Liver (tissue), 9 donors: ENCODE results near the gene ATP2A1. TPM values are rescaled to one million over a fixed set of nuclear protein-coding genes. Genes with fewer than 3 reads are reported as not detected.

Source experiments
- DNase-seq: peaks from one replicate; pipeline ENCODE4 v3.0.0-alpha.2; 2017; ENCODE audit warnings: low spot score
- H3K27ac ChIP-seq, 2 donors: one replicate each; pipeline ENCODE4 v1.7.0; 2013; ENCODE audit warnings: inconsistent platforms in 2 of 2, low read length in 2 of 2, control low read depth in 1 of 2, low read depth in 1 of 2, mild to moderate bottlenecking in 1 of 2
- H3K27me3 ChIP-seq, 4 donors: one replicate each; pipeline versions ENCODE4 v1.6.1 to v1.7.0; 2013; ENCODE audit warnings: low read length in 3 of 4, inconsistent platforms in 1 of 4, mild to moderate bottlenecking in 1 of 4, moderate library complexity in 1 of 4; ENCODE audit not compliant: control insufficient read depth in 4 of 4, insufficient read depth in 4 of 4
- H3K36me3 ChIP-seq, 4 donors: one replicate each; pipeline versions ENCODE4 v1.6.1 to v1.7.0; 2013; ENCODE audit warnings: low read length in 3 of 4, mild to moderate bottlenecking in 3 of 4, low read depth in 1 of 4, moderate library complexity in 1 of 4; ENCODE audit not compliant: control insufficient read depth in 4 of 4, insufficient read depth in 3 of 4
- H3K4me1 ChIP-seq, 4 donors: one replicate each; pipeline versions ENCODE4 v1.6.1 to v1.7.0; 2013; ENCODE audit warnings: low read length in 3 of 4, mild to moderate bottlenecking in 3 of 4, moderate library complexity in 1 of 4; ENCODE audit not compliant: control insufficient read depth in 4 of 4, insufficient read depth in 4 of 4
- H3K4me3 ChIP-seq, 3 donors: one replicate each; pipeline versions ENCODE4 v1.6.1 to v1.7.0; 2013; ENCODE audit warnings: low read length in 3 of 3, control low read depth in 1 of 3, low read depth in 1 of 3, mild to moderate bottlenecking in 1 of 3
- H3K9ac ChIP-seq, 2 donors: one replicate each; pipeline ENCODE4 v1.7.0; 2013; ENCODE audit warnings: low read length in 2 of 2, mild to moderate bottlenecking in 2 of 2, moderate library complexity in 2 of 2, control low read depth in 1 of 2, low read depth in 1 of 2
- H3K9me3 ChIP-seq, 4 donors: one replicate each; pipeline versions ENCODE4 v1.6.1 to v1.7.0; 2013; ENCODE audit warnings: low read length in 3 of 4; ENCODE audit not compliant: control insufficient read depth in 4 of 4
- EGR1 ChIP-seq, 2 donors: IDR thresholded peaks; 2 replicates each; pipeline ENCODE4 v1.6.1; 2016 to 2018; ENCODE audit warnings: antibody characterized with exemption in 2 of 2, low read depth in 2 of 2
- FOXA1 ChIP-seq: IDR thresholded peaks from 2 replicates; pipeline ENCODE4 v1.6.1; 2016; ENCODE audit warnings: antibody characterized with exemption
- FOXA2 ChIP-seq: IDR thresholded peaks from 2 replicates; pipeline ENCODE4 v1.6.1; 2016; ENCODE audit warnings: antibody characterized with exemption
- GABPA ChIP-seq, 2 donors: IDR thresholded peaks in 1 of 2; conservative IDR thresholded peaks in 1 of 2; 2 replicates each; pipeline ENCODE4 v1.6.1; 2016; ENCODE audit warnings: antibody characterized with exemption in 2 of 2, mild to moderate bottlenecking in 1 of 2, moderate library complexity in 1 of 2
- HNF4A ChIP-seq, 2 donors: conservative IDR thresholded peaks; 2 replicates each; pipeline ENCODE4 v1.6.1; 2016; ENCODE audit warnings: antibody characterized with exemption in 2 of 2, mild to moderate bottlenecking in 2 of 2
- HNF4G ChIP-seq: IDR thresholded peaks from 2 replicates; pipeline ENCODE4 v1.6.1; 2016; ENCODE audit warnings: antibody characterized with exemption
- JUND ChIP-seq, 2 donors: IDR thresholded peaks; 2 replicates each; pipeline ENCODE4 v1.6.1; 2016; ENCODE audit warnings: antibody characterized with exemption in 2 of 2
- NR2F2 ChIP-seq: IDR thresholded peaks from 2 replicates; pipeline ENCODE4 v1.6.1; 2016; ENCODE audit warnings: antibody characterized with exemption
- RAD21 ChIP-seq, 2 donors: IDR thresholded peaks; 2 replicates each; pipeline ENCODE4 v1.6.1; 2016; ENCODE audit warnings: antibody characterized with exemption in 2 of 2, mild to moderate bottlenecking in 2 of 2
- RXRA ChIP-seq, 2 donors: IDR thresholded peaks; 2 replicates each; pipeline ENCODE4 v1.6.1; 2017 to 2018; ENCODE audit warnings: antibody characterized with exemption in 2 of 2, mild to moderate bottlenecking in 1 of 2
- SP1 ChIP-seq: IDR thresholded peaks from 2 replicates; pipeline ENCODE4 v1.6.1; 2018; ENCODE audit warnings: antibody characterized with exemption, mild to moderate bottlenecking
- YY1 ChIP-seq: IDR thresholded peaks from 2 replicates; pipeline ENCODE4 v1.6.1; 2016; ENCODE audit warnings: antibody characterized with exemption, mild to moderate bottlenecking
- WGBS: extraction: QIAGEN DNeasy Blood & Tissue Kit; methylation state at CpG from one replicate; pipeline ENCODE4 v1.1.7; 2013; 5-methylcytosine and 5-hydroxymethylcytosine counted together
- polyA plus RNA-seq, 2 donors: library from polyadenylated mRNA; stranded (reverse) in 1 of 2; unstranded in 1 of 2; fragments of 200-250 nt in 1 of 2; fragments of >200 nt in 1 of 2; fragmentation: Nextera tagmentation in 1 of 2; extraction: Ambion mirVana in 1 of 2; gene quantifications; one replicate each; pipeline versions ENCODE4 v1.2.1 to v1.2.3, GENCODE V29; 2013 to 2015
- total RNA-seq, 2 donors: library from RNA; depleted of rRNA; stranded (reverse); fragments of >200 nt; gene quantifications; one replicate each; pipeline ENCODE4 v1.2.3, GENCODE V29; 2014
- TF ChIP-seq, protein P1 (sequence below): IDR thresholded peaks from 2 replicates; pipeline ENCODE4 v1.6.1; 2016; ENCODE audit warnings: antibody characterized with exemption, mild to moderate bottlenecking
- TF ChIP-seq, protein P2 (sequence below): IDR thresholded peaks from 2 replicates; pipeline ENCODE4 v1.6.1; 2016; ENCODE audit warnings: antibody characterized with exemption
- TF ChIP-seq, protein P3 (sequence below): IDR thresholded peaks from 2 replicates; pipeline ENCODE4 v1.6.1; 2016; ENCODE audit warnings: antibody characterized with exemption
- TF ChIP-seq, protein P4 (sequence below): IDR thresholded peaks from 2 replicates; pipeline ENCODE4 v1.6.1; 2016; ENCODE audit warnings: antibody characterized with exemption
- donor health status: healthy.
- donor health status: healthy.
- donor health status: healthy.
- donor health status: healthy.
- donor health status: healthy.

The ATP2A1 gene
- total and polyA plus RNA-seq, 4 donors, result 0.07 to 0.23 (median 0.13) TPM

DNA sequence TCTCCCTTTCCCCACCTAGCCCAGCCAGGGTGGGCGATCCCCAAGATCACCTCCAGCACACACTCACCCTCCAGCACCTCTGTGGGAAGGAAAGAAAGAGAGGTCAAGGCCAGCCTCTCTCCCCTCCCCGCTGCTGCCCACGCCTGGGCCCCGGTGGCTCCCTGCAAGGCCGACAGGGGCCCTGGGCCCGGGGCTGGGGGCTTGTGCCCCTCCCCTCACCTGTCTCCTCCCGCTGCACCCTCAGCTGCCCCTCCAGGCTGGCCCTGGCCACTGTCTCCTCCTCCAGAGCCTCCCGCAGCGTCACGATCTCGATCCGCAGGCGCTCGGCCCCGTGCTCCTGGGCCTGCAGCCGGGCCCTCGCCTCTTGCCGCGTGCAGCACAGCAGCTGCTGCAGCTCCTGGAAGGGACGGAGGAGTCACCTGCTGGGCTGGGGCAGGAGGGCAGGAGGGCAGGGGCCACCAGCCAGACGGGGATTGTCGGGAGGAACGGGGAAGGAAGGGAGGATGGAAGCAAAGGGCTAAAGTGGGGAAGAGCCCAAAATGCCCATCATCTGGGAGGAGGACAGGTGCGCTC is 27.6 kb downstream of the ATP2A1 start:
- no peak overlapping the region for H3K9ac ChIP-seq

DNA sequence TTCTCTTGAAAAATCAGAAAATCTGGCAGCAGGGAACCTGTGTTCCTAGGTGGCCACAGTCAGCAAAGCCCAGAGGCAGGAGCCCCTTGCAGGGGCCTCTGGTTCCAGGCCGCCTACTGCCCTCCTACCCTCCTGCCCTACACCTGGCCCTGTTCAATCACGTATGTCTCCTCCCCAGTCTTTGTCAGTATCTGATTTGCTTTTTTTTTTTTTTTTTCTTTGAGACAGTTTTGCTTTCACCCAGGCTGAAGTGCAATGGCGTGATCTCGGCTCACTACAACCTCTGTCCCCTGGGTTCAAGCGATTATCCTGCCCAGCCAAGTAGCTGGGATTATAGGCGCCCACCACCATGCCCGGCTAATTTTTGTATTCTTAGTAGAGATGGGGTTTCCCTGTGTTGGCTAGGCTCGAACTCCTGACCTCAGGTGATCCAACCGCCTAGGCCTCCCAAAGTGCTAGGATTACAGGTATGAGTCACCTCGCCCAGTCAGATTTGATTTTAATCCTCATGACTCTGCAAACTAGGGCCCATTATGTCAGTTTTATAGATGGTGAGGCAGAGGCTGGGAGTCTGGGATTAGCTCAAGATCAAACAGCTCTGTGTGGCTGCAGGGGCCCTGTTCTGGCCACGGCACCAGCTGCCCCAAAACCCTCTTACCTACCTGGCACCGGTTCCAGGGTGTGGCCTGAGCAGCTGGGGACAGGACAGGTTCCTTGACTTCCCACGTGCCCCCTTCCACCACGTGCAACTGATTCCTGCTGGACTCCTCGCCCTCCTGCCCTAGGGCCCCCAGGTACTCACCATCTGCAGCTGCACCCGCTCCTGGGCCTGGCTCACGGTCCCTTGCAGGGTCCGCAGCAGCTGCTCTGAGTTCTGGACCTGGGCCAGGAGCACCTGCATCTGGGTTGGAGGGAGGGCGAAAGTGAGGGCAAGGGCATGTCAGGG is 32.1 kb downstream of the ATP2A1 start:
- Histone ChIP-seq H3K9ac (no peak overlapping the region), H3K9me3 (no peaks in the 10 kb centered on the region), H3K4me1 (no peaks in the 10 kb centered on the region), H3K27me3 (no peaks in the 10 kb centered on the region), H3K27ac (no peak overlapping the region), H3K36me3 (peaks cover 0 to 25% (median 10%) of the 10 kb centered on the region in 4 donors), H3K4me3 (no peak overlapping the region)
- 88% methylated on average over 19 of the region's 19 CpGs for WGBS
- no peak for DNase-seq
- TF ChIP-seq NR2F2, result no peak

More for the DNA sequence above, 27.6 kb downstream of the ATP2A1 start:
- Histone ChIP-seq H3K27me3 (no peaks in the 10 kb centered on the region), H3K4me1 (no peaks in the 10 kb centered on the region), H3K36me3 (peaks cover 0 to 18% (median 11%) of the 10 kb centered on the region in 4 donors), H3K27ac (no peak overlapping the region), H3K9me3 (no peaks in the 10 kb centered on the region), H3K4me3 (no peak overlapping the region)
- TF ChIP-seq, protein P1, sequence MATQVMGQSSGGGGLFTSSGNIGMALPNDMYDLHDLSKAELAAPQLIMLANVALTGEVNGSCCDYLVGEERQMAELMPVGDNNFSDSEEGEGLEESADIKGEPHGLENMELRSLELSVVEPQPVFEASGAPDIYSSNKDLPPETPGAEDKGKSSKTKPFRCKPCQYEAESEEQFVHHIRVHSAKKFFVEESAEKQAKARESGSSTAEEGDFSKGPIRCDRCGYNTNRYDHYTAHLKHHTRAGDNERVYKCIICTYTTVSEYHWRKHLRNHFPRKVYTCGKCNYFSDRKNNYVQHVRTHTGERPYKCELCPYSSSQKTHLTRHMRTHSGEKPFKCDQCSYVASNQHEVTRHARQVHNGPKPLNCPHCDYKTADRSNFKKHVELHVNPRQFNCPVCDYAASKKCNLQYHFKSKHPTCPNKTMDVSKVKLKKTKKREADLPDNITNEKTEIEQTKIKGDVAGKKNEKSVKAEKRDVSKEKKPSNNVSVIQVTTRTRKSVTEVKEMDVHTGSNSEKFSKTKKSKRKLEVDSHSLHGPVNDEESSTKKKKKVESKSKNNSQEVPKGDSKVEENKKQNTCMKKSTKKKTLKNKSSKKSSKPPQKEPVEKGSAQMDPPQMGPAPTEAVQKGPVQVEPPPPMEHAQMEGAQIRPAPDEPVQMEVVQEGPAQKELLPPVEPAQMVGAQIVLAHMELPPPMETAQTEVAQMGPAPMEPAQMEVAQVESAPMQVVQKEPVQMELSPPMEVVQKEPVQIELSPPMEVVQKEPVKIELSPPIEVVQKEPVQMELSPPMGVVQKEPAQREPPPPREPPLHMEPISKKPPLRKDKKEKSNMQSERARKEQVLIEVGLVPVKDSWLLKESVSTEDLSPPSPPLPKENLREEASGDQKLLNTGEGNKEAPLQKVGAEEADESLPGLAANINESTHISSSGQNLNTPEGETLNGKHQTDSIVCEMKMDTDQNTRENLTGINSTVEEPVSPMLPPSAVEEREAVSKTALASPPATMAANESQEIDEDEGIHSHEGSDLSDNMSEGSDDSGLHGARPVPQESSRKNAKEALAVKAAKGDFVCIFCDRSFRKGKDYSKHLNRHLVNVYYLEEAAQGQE, result no peak
- 94% methylated on average over 24 of the region's 24 CpGs for WGBS
- no peak for DNase-seq

DNA sequence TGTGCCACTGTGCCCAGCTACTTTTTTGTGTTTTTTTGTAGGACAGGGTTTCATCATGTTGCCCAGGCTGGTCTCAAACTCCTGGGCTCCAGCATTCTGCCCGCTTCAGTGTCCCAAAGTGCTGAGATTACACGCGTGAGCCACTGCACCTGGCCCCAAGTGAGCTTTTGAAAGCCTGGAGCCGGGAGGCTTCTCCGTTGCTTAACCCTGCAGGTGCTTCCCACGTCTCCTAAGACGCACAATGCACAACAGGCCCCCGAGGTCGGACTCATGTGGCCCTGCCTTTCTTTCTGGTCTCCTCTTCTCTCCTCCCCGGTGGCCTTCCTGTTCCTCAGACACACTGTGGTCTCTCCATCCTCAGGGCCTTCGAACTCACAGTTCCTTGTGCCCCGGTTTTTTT is 34.3 kb downstream of the ATP2A1 start:
- Histone ChIP-seq H3K36me3 (peaks cover 0 to 28% (median 11%) of the 10 kb centered on the region in 4 donors), H3K9me3 (no peaks in the 10 kb centered on the region), H3K4me3 (no peak overlapping the region), H3K9ac (no peak overlapping the region), H3K27ac (no peak overlapping the region), H3K27me3 (no peaks in the 10 kb centered on the region), H3K4me1 (no peaks in the 10 kb centered on the region)
- DNase-seq, result no peak
- 95% methylated on average over 12 of the region's 12 CpGs for WGBS
- TF ChIP-seq EGR1 (IDR thresholded peaks at IDR 0.05; ENCODE audit: low read depth in 2 of 2), result no peak
- TF ChIP-seq HNF4A (conservative IDR thresholded peaks at IDR 0.05), result no peak
- TF ChIP-seq RXRA (IDR thresholded peaks at IDR 0.05), result no peak
- TF ChIP-seq, protein P2, sequence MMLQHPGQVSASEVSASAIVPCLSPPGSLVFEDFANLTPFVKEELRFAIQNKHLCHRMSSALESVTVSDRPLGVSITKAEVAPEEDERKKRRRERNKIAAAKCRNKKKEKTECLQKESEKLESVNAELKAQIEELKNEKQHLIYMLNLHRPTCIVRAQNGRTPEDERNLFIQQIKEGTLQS, result no peak
- TF ChIP-seq YY1, result no peak
- no peak for TF ChIP-seq JUND (IDR thresholded peaks at IDR 0.05)
- TF ChIP-seq, protein P3, sequence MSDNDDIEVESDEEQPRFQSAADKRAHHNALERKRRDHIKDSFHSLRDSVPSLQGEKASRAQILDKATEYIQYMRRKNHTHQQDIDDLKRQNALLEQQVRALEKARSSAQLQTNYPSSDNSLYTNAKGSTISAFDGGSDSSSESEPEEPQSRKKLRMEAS, result no peak
- no peak for TF ChIP-seq FOXA1
- TF ChIP-seq, protein P1, result no peak
- TF ChIP-seq FOXA2, result no peak
- no peak for TF ChIP-seq HNF4G
- no peak for TF ChIP-seq SP1
- no peak for TF ChIP-seq GABPA (IDR thresholded peaks at IDR 0.05 in 1 of 2, conservative IDR thresholded peaks at IDR 0.05 in 1 of 2)
- TF ChIP-seq, protein P4, sequence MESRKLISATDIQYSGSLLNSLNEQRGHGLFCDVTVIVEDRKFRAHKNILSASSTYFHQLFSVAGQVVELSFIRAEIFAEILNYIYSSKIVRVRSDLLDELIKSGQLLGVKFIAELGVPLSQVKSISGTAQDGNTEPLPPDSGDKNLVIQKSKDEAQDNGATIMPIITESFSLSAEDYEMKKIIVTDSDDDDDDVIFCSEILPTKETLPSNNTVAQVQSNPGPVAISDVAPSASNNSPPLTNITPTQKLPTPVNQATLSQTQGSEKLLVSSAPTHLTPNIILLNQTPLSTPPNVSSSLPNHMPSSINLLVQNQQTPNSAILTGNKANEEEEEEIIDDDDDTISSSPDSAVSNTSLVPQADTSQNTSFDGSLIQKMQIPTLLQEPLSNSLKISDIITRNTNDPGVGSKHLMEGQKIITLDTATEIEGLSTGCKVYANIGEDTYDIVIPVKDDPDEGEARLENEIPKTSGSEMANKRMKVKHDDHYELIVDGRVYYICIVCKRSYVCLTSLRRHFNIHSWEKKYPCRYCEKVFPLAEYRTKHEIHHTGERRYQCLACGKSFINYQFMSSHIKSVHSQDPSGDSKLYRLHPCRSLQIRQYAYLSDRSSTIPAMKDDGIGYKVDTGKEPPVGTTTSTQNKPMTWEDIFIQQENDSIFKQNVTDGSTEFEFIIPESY, result no peak
- no peak for TF ChIP-seq RAD21 (IDR thresholded peaks at IDR 0.05)
